ENCODE measurements around the gene RPS6KL1. TPM values are rescaled to one million over a fixed set of nuclear protein-coding genes. Genes with fewer than 3 reads are reported as not detected.
A peak's percentile ranks its signal among the peaks of the same experiment; 100 is the strongest.

The RPS6KL1 gene
- total RNA-seq, 1 donor from 2014 or later = 5.8 TPM

DNA sequence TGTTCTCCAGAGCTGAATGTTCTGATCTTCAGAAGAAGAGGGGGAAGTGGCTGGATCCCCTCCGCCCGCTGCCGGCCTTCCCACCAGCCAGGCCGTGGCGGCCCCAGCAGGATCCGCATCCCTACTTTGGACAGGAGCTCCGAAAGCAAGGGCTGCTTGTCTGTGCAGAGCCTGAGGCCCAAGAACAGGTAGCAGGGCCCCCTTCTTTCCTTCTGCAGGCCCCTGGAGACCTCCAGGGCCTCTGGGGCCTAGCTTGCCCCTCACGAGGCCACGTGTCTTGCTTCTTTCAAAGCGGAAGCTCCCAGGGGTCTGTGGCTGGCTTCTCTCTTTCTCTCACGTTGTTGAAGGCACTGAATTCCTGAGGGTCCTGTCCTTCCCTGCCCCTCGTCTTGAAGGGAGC is 19.1 kb upstream of the RPS6KL1 start:
- Mint-ChIP-seq H3K9me3 (ENCODE audit: low read depth) (peaks cover 4% of the 10 kb centered on the region), H3K4me1 (ENCODE audit: low read depth) (peaks cover 31% of the 10 kb centered on the region), H3K4me3 (ENCODE audit: unreplicated experiment) (no peak overlapping the region), H3K36me3 (ENCODE audit: low read depth) (no peaks in the 10 kb centered on the region), H3K27me3 (ENCODE audit: low read depth) (no peaks in the 10 kb centered on the region), H3K27ac (ENCODE audit: unreplicated experiment) (peak overlapping the region; percentile 69)
- no peak for DNase-seq (ENCODE audit: low spot score)
- TF ChIP-seq CTCF (IDR thresholded peaks at IDR 0.05) = no peak

GRCh38 chr14:74941676-74942097 is 18.6 kb upstream of the RPS6KL1 start:
- peaks cover 31% of the 10 kb centered on the region for H3K4me1 Mint-ChIP-seq (ENCODE audit: low read depth)
- DNase-seq (ENCODE audit: low spot score) = no peak
- no peak for TF ChIP-seq CTCF (IDR thresholded peaks at IDR 0.05)

GRCh38 chr14:74940956-74941565 is 18.0 kb upstream of the RPS6KL1 start:
- Mint-ChIP-seq H3K9me3 (ENCODE audit: low read depth) (peaks cover 4% of the 10 kb centered on the region), H3K27ac (ENCODE audit: unreplicated experiment) (no peak overlapping the region), H3K27me3 (ENCODE audit: low read depth) (no peaks in the 10 kb centered on the region), H3K36me3 (ENCODE audit: low read depth) (no peaks in the 10 kb centered on the region), H3K4me3 (ENCODE audit: unreplicated experiment) (no peak overlapping the region), H3K4me1 (ENCODE audit: low read depth) (peaks cover 25% of the 10 kb centered on the region)
- TF ChIP-seq CTCF (IDR thresholded peaks at IDR 0.05) = no peak
- no peak for DNase-seq (ENCODE audit: low spot score)

More at GRCh38 chr14:74941676-74942097, 18.6 kb upstream of the RPS6KL1 start:
- H3K9me3 Mint-ChIP-seq (ENCODE audit: low read depth) = peaks cover 4% of the 10 kb centered on the region
- no peaks in the 10 kb centered on the region for H3K36me3 Mint-ChIP-seq (ENCODE audit: low read depth)
- no peaks in the 10 kb centered on the region for H3K27me3 Mint-ChIP-seq (ENCODE audit: low read depth)
- peak overlapping the region; percentile 69 for H3K27ac Mint-ChIP-seq (ENCODE audit: unreplicated experiment)
- no peak overlapping the region for H3K4me3 Mint-ChIP-seq (ENCODE audit: unreplicated experiment)

- Mint-ChIP-seq H3K9me3 (ENCODE audit: low read depth) (peaks cover 4% of the 10 kb centered on the region), H3K27me3 (ENCODE audit: low read depth) (no peaks in the 10 kb centered on the region), H3K36me3 (ENCODE audit: low read depth) (no peaks in the 10 kb centered on the region), H3K27ac (ENCODE audit: unreplicated experiment) (no peak overlapping the region), H3K4me1 (ENCODE audit: low read depth) (peaks cover 25% of the 10 kb centered on the region), H3K4me3 (ENCODE audit: unreplicated experiment) (no peak overlapping the region)
- no peak for DNase-seq (ENCODE audit: low spot score)
- TF ChIP-seq CTCF (IDR thresholded peaks at IDR 0.05) = no peak
Measured at GRCh38 chr14:74938531-74939495, 15.8 kb upstream of the RPS6KL1 start.

DNA sequence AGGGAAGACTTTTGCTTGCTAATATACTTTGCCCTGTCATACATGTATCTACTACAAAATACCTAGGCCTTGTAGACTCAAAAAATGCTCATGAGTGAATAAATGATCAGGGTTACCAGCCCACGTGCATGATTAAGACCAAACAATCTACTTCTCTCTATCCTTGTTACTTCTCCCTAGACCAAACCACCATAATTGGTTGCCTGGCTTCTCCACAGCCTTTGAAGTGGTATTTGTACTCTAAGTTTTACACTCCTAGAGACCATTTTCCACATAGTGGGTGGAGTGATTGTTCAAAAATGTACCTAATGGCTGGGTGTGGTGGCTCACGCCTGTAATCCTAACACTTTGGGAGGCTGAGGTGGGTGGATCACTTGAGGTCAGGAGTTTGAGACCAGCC is 14.1 kb upstream of the RPS6KL1 start:
- H3K4me3 Mint-ChIP-seq (ENCODE audit: unreplicated experiment) = no peak overlapping the region
- no peak overlapping the region for H3K27ac Mint-ChIP-seq (ENCODE audit: unreplicated experiment)
- peaks cover 29% of the 10 kb centered on the region for H3K4me1 Mint-ChIP-seq (ENCODE audit: low read depth)
- no peak for DNase-seq (ENCODE audit: low spot score)
- TF ChIP-seq CTCF (IDR thresholded peaks at IDR 0.05) = no peak
- no peaks in the 10 kb centered on the region for H3K27me3 Mint-ChIP-seq (ENCODE audit: low read depth)
- H3K36me3 Mint-ChIP-seq (ENCODE audit: low read depth) = no peaks in the 10 kb centered on the region
- peaks cover 4% of the 10 kb centered on the region for H3K9me3 Mint-ChIP-seq (ENCODE audit: low read depth)

All from chondrocyte (in vitro differentiated cells).